ENCODE measurements around the gene DCAF5. TPM values are rescaled to one million over a fixed set of nuclear protein-coding genes. Genes with fewer than 3 reads are reported as not detected.
A peak's percentile ranks its signal among the peaks of the same experiment; 100 is the strongest.

The DCAF5 gene
- total RNA-seq, 1 donor from 2014 or later = 57.8 TPM

DNA sequence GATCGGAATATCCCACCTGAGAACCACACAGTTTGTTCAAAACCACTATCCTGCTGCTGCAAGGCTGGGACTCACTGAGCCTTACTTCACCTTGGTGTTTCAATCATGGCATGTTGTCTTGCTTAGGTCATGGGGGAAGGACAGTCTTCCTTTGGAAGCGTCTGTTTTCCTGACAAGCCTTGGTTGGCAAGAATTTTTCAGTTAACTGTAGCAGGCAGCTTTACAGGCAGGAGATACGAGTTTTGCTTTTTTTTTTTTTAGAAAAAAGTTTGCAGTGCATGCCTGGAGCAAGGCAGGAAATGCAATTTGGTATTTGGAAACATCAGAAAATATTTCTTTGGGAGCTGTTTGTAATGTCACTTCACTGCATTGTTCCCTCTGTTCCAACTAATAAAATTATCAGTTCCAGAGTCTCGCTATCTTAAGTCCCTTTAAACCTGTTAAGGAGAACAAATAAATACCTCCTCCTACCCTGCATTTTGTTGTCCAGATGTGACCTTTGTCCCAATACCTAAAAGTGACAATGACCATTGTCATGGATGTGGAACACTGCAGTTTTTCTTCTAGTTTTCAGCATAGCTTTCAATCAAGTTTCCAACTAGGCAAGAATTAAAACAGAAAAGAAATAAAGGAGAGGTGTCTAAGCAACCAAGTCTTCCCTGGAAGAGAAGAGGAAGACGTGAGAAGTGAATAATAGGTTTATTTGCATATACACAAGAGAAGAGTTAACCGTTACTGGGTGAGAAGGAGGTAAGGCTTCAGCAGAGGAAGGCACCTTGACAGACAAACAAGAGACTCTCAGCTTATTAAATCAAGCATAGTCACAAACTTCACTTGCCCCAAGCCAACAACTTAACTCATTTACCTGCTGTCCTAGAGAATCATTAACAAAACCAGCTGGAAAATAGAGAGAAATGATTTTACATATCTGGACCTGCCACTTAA, 102.4 kb downstream of the DCAF5 start:
- DNase-seq = no peak
- intact Hi-C loops (cut with micrococcal nuclease) = no loop called here
- Histone ChIP-seq H3K27me3 (ENCODE audit: low read depth) (no peaks in the 10 kb centered on the region), H3K4me1 (peaks cover 89% of the 10 kb centered on the region), H3K36me3 (peaks cover 33% of the 10 kb centered on the region), H3K4me3 (peak overlapping the region; percentile 9), H3K9me3 (replicated peaks) (no peaks in the 10 kb centered on the region), H3K27ac (replicated peaks) (peak overlapping the region; percentile 89)
- TF ChIP-seq, protein P1, sequence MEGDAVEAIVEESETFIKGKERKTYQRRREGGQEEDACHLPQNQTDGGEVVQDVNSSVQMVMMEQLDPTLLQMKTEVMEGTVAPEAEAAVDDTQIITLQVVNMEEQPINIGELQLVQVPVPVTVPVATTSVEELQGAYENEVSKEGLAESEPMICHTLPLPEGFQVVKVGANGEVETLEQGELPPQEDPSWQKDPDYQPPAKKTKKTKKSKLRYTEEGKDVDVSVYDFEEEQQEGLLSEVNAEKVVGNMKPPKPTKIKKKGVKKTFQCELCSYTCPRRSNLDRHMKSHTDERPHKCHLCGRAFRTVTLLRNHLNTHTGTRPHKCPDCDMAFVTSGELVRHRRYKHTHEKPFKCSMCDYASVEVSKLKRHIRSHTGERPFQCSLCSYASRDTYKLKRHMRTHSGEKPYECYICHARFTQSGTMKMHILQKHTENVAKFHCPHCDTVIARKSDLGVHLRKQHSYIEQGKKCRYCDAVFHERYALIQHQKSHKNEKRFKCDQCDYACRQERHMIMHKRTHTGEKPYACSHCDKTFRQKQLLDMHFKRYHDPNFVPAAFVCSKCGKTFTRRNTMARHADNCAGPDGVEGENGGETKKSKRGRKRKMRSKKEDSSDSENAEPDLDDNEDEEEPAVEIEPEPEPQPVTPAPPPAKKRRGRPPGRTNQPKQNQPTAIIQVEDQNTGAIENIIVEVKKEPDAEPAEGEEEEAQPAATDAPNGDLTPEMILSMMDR (IDR thresholded peaks at IDR 0.05; ENCODE audit: borderline replicate concordance) = no peak

DNA sequence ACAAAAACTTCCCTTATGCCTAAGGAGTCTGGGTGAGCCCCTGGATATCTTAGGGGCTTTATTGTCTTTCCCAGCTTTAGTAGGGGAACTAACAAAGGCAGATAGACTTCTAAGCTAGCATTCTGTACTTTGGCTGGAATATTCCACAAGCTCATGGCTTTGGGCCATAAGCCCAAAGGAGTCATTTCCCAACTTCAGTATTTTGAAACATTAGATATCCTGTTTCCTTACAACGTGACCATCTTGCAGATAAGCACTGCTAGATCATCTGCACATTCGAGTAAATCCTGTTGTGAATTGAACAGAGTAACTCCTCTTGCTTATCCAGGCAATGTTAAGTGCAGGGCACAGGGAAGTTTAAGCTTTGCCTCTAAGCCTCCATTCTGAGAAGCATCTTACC, 103.2 kb downstream of the DCAF5 start:
- intact Hi-C loops (cut with micrococcal nuclease) = no loop called here
- Histone ChIP-seq H3K27me3 (ENCODE audit: low read depth) (no peaks in the 10 kb centered on the region), H3K9me3 (replicated peaks) (no peaks in the 10 kb centered on the region), H3K27ac (replicated peaks) (peak overlapping the region; percentile 89), H3K36me3 (peaks cover 25% of the 10 kb centered on the region), H3K4me1 (peaks cover 95% of the 10 kb centered on the region), H3K4me3 (peak overlapping the region; percentile 9)
- TF ChIP-seq, protein P1 (IDR thresholded peaks at IDR 0.05; ENCODE audit: borderline replicate concordance) = no peak
- no peak for DNase-seq

DNA sequence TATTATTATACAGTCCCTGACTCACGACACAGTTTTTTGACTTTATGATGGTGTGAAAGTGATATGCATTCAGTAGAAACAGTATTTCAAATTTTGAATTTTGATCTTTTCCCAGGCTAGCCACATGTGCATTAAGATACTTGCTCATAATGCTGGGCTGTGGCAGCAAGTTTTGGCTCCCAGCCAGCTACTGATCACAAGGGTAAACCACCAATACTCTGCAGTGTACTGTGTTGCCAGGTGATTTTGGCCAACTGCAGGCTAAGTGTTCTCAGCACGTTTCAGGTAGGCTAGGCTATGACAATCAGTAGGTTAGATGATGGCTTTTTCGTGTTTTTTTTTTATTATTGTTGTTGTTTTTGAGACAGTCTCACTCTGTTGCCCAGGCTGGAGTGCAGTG, 104.5 kb downstream of the DCAF5 start:
- TF ChIP-seq, protein P1 (IDR thresholded peaks at IDR 0.05; ENCODE audit: borderline replicate concordance) = no peak
- intact Hi-C loops (cut with micrococcal nuclease) = no loop called here
- no peak for DNase-seq
- Histone ChIP-seq H3K4me3 (no peak overlapping the region), H3K27ac (replicated peaks) (peak overlapping the region; percentile 89), H3K27me3 (ENCODE audit: low read depth) (no peaks in the 10 kb centered on the region), H3K4me1 (peaks cover 99% of the 10 kb centered on the region), H3K9me3 (replicated peaks) (no peaks in the 10 kb centered on the region), H3K36me3 (peaks cover 12% of the 10 kb centered on the region)

DNA sequence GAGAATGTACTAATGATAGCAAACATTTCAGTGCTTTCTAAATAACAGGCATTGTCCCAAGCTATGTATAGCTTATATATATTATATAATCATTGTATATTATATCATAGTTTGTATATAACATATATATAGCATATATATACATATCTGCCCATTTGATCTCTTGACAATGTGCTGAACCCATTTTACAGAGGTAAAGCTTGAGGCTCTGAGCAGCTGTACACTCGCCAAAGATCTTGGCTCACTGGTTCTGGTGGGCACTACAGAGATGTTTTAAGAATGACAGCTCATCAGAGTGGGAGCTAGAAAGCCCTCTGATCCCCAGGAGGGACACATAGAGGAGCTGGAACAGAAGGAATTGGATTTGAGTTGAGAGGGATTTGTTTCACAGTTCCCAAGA, 105.7 kb downstream of the DCAF5 start:
- Histone ChIP-seq H3K27ac (replicated peaks) (peak overlapping the region; percentile 83), H3K4me1 (peaks cover 99% of the 10 kb centered on the region), H3K9me3 (replicated peaks) (no peaks in the 10 kb centered on the region), H3K36me3 (peaks cover under 1% of the 10 kb centered on the region), H3K27me3 (ENCODE audit: low read depth) (no peaks in the 10 kb centered on the region), H3K4me3 (no peak overlapping the region)
- TF ChIP-seq, protein P1 (IDR thresholded peaks at IDR 0.05; ENCODE audit: borderline replicate concordance) = no peak
- DNase-seq = no peak
- intact Hi-C loops (cut with micrococcal nuclease) = no loop called here

DNA sequence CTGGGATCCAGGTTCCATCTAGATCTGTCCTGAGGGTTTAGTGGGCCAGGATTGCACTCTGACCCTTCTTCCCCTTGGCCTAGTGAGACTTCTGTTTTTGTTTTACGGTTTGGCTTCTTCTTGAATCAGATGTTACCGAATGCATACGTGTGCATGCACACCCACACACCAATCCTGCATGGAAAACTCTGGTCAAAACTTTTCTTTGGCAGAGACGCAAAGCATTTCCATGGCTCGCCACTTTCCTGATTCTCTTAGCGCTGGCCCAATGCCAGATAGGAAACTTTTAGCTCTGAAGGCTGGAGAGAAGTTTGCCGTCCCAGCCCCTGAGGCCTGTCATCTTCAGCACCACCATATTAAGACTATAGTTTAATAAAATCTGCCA, 106.5 kb downstream of the DCAF5 start:
- TF ChIP-seq, protein P1 (IDR thresholded peaks at IDR 0.05; ENCODE audit: borderline replicate concordance) = no peak
- DNase-seq = no peak
- Histone ChIP-seq H3K27me3 (ENCODE audit: low read depth) (no peaks in the 10 kb centered on the region), H3K4me3 (no peak overlapping the region), H3K9me3 (replicated peaks) (no peaks in the 10 kb centered on the region), H3K36me3 (no peaks in the 10 kb centered on the region), H3K4me1 (peaks cover 91% of the 10 kb centered on the region), H3K27ac (replicated peaks) (peak overlapping the region; percentile 83)
- intact Hi-C loops (cut with micrococcal nuclease) = no loop called here
